Measurements from ENCODE around the gene GRK2. TPM values are rescaled to one million over a fixed set of nuclear protein-coding genes. Genes with fewer than 3 reads are reported as not detected.

Gene GRK2
- total RNA-seq, 4 donors from 2014 or later: 44.0 to 76.9 (median 64.8) TPM

- H3K9me3 ChIP-seq: no peaks in the 10 kb centered on the region
- 71% methylated on average over 2 of the region's 19 CpGs; no CpG with 5 or more reads in 1 of the 2 donors for WGBS, 2 donors (ENCODE audit: low coverage in 1 of 2)
- ATAC-seq: no peak
- H3K27ac ChIP-seq: no peak overlapping the region
- H3K27me3 ChIP-seq: no peaks in the 10 kb centered on the region
- peaks cover 0 to 33% (median 18%) of the 10 kb centered on the region in 3 donors for H3K4me1 ChIP-seq
- no peak overlapping the region for H3K4me3 ChIP-seq
- peaks cover 0 to 59% of the 10 kb centered on the region in 2 donors for H3K36me3 ChIP-seq
- no peak for TF ChIP-seq POLR2AphosphoS5 (IDR thresholded peaks at IDR 0.05)
- no peak for TF ChIP-seq POLR2A (IDR thresholded peaks at IDR 0.05)
- no peak for TF ChIP-seq CTCF (IDR thresholded peaks at IDR 0.05)
- no peak for TF ChIP-seq EP300 (IDR thresholded peaks at IDR 0.05)
Observed at GRCh38 chr11:67306769-67307544, 40.7 kb downstream of the GRK2 start.

GRCh38 chr11:67307545-67308001 lies 41.3 kb downstream of the GRK2 start:
- H3K36me3 ChIP-seq: peaks cover 0 to 55% of the 10 kb centered on the region in 2 donors
- no peak overlapping the region for H3K4me3 ChIP-seq
- no peak for TF ChIP-seq POLR2A (IDR thresholded peaks at IDR 0.05)
- TF ChIP-seq CTCF (IDR thresholded peaks at IDR 0.05): no peak
- TF ChIP-seq EP300 (IDR thresholded peaks at IDR 0.05): no peak
- no peak for TF ChIP-seq POLR2AphosphoS5 (IDR thresholded peaks at IDR 0.05)
- ATAC-seq: no peak
- no peaks in the 10 kb centered on the region for H3K27me3 ChIP-seq
- H3K27ac ChIP-seq: no peak overlapping the region
- no peaks in the 10 kb centered on the region for H3K9me3 ChIP-seq
- 83 to 100% methylated on average over 3 to 6 of the region's 12 CpGs for WGBS, 2 donors (ENCODE audit: low coverage in 1 of 2)
- peaks cover 0 to 27% (median 12%) of the 10 kb centered on the region in 3 donors for H3K4me1 ChIP-seq

GRCh38 chr11:67308031-67308866 lies 42.0 kb downstream of the GRK2 start:
- H3K9me3 ChIP-seq: no peaks in the 10 kb centered on the region
- 100% methylated on average over 1 of the region's 20 CpGs for WGBS, 2 donors (ENCODE audit: low coverage in 1 of 2)
- H3K36me3 ChIP-seq: peaks cover 0 to 55% of the 10 kb centered on the region in 2 donors
- TF ChIP-seq CTCF (IDR thresholded peaks at IDR 0.05): no peak
- TF ChIP-seq POLR2AphosphoS5 (IDR thresholded peaks at IDR 0.05): no peak
- no peak for TF ChIP-seq EP300 (IDR thresholded peaks at IDR 0.05)
- TF ChIP-seq POLR2A (IDR thresholded peaks at IDR 0.05): no peak
- no peaks in the 10 kb centered on the region for H3K27me3 ChIP-seq
- no peak for ATAC-seq
- no peak overlapping the region for H3K27ac ChIP-seq
- H3K4me1 ChIP-seq: peaks cover 0 to 20% (median 9%) of the 10 kb centered on the region in 3 donors
- no peak overlapping the region for H3K4me3 ChIP-seq

GRCh38 chr11:67309166-67309565 lies 42.9 kb downstream of the GRK2 start:
- no peak overlapping the region for H3K4me3 ChIP-seq
- no peak for ATAC-seq
- peaks cover 0 to 55% of the 10 kb centered on the region in 2 donors for H3K36me3 ChIP-seq
- H3K4me1 ChIP-seq: peaks cover 0 to 14% (median 7%) of the 10 kb centered on the region in 3 donors
- H3K9me3 ChIP-seq: no peaks in the 10 kb centered on the region
- no peaks in the 10 kb centered on the region for H3K27me3 ChIP-seq
- no peak overlapping the region for H3K27ac ChIP-seq
- TF ChIP-seq POLR2AphosphoS5 (IDR thresholded peaks at IDR 0.05) (no peak), EP300 (IDR thresholded peaks at IDR 0.05) (no peak), CTCF (IDR thresholded peaks at IDR 0.05) (no peak), POLR2A (IDR thresholded peaks at IDR 0.05) (no peak)
- no CpG with 5 or more reads among the region's 11 CpGs for WGBS, 2 donors (ENCODE audit: low coverage in 1 of 2)
